Panc1 (cell line): ENCODE data around the gene CRTC1. TPM values are rescaled to one million over a fixed set of nuclear protein-coding genes. Genes with fewer than 3 reads are reported as not detected.

Experiments used
- ATAC-seq: fragments of 200-7000 bp; cut with Tn5 transposase; 2 replicates; pipeline ENCODE4 v1.9.1; 2020; ENCODE audit warnings: mild to moderate bottlenecking, moderate library complexity
- BruUV-seq: library from RNA; stranded (reverse); fragments of 400-500 nt; replicated peaks from 2 replicates; lab custom pipeline; 2021; lab: Mats Ljungman, UMichigan
- CTCF ChIA-PET: fragments of 300-600 bp; sonication (Branson Sonifier 250); formaldehyde crosslinking; loops from one replicate; lab custom pipeline; 2022; ENCODE audit warnings: antibody characterized with exemption; lab: Charles Lee
- POLR2A ChIA-PET: fragments of 300-600 bp; sonication (Branson Sonifier 250); formaldehyde crosslinking; loops from one replicate; lab custom pipeline; 2022; ENCODE audit warnings: antibody characterized with exemption; lab: Charles Lee
- DNase-seq: peaks from one replicate; pipeline ENCODE4 v3.0.0-alpha.2; 2010; ENCODE audit warnings: low read depth, low spot score
- H3K27ac ChIP-seq: 2 replicates; pipeline ENCODE4 v1.5.1; 2011; ENCODE audit warnings: mild to moderate bottlenecking, low read length, inconsistent platforms
- H3K27me3 ChIP-seq: fragments of 200-500 bp; sonication (Bioruptor generic); 2 replicates; pipeline ENCODE4 v1.6.0; 2014; ENCODE audit warnings: low read length, inconsistent platforms; ENCODE audit not compliant: control insufficient read depth, insufficient read depth
- H3K36me3 ChIP-seq: fragments of 200-500 bp; sonication (Bioruptor generic); 2 replicates; pipeline ENCODE4 v1.5.1; 2014; ENCODE audit warnings: inconsistent platforms, mild to moderate bottlenecking, low read length, moderate library complexity; ENCODE audit not compliant: control insufficient read depth, insufficient read depth
- H3K4me1 ChIP-seq: 2 replicates; pipeline ENCODE4 v1.5.1; 2011; ENCODE audit warnings: inconsistent platforms, mild to moderate bottlenecking, low read length, moderate library complexity; ENCODE audit not compliant: control insufficient read depth, insufficient read depth
- H3K4me3 ChIP-seq, 2 experiments: 2 replicates each; pipeline ENCODE4 v1.5.1; 2011 to 2012; ENCODE audit warnings: low read depth in 2 of 2, low read length in 2 of 2, mild to moderate bottlenecking in 2 of 2, inconsistent platforms in 1 of 2, moderate library complexity in 1 of 2
- H3K9me3 ChIP-seq: fragments of 200-500 bp; sonication (Bioruptor generic); 2 replicates; pipeline ENCODE4 v1.5.1; 2014; ENCODE audit warnings: low read depth, mild to moderate bottlenecking, inconsistent platforms, low read length, moderate library complexity; ENCODE audit not compliant: control insufficient read depth, insufficient read depth
- CTCF ChIP-seq: fragments of 450-650 bp; IDR thresholded peaks from 2 replicates; pipeline ENCODE4 v1.5.1; 2017; ENCODE audit warnings: mild to moderate bottlenecking
- POLR2AphosphoS5 ChIP-seq: IDR thresholded peaks from 2 replicates; pipeline ENCODE4 v1.6.1; 2012; ENCODE audit warnings: mild to moderate bottlenecking, low read depth, low read length, moderate library complexity
- REST ChIP-seq, 2 experiments: IDR thresholded peaks; 2 replicates each; pipeline ENCODE4 v1.6.1; 2011 to 2012; ENCODE audit warnings: low read depth in 2 of 2, control low read depth in 1 of 2, low read length in 1 of 2, mild to moderate bottlenecking in 1 of 2, moderate library complexity in 1 of 2; ENCODE audit not compliant: insufficient read depth in 1 of 2
- SIN3A ChIP-seq: IDR thresholded peaks from 2 replicates; pipeline ENCODE4 v1.6.1; 2012; ENCODE audit warnings: low read depth, mild to moderate bottlenecking, low read length, moderate library complexity, borderline replicate concordance; ENCODE audit not compliant: insufficient read depth
- TCF7L2 ChIP-seq: IDR thresholded peaks from 2 replicates; pipeline ENCODE4 v1.6.1; 2011; ENCODE audit warnings: mild to moderate bottlenecking, low read depth, low read length, inconsistent platforms
- in situ Hi-C: cut with HindIII; loops from 2 replicates; pipeline ENCODE4 v1.10.0; 2016; ENCODE audit warnings: low sequenced_read_pairs, low pct_unique_long_range_greater_than_20kb
- intact Hi-C: fragments of 100-400 bp; cut with micrococcal nuclease; formaldehyde crosslinking; loops from one replicate; pipeline ENCODE4 v1.10.0; 2022; ENCODE audit not compliant: unreplicated experiment
- total RNA-seq: library from RNA; stranded (reverse); gene quantifications from one replicate; pipeline ENCODE4 v1.2.1, GENCODE V29; 2021; ENCODE audit not compliant: unreplicated experiment

CRTC1 gene
- total RNA-seq, 1 experiment from 2014 or later, result 18.2 TPM

- no peaks in the 10 kb centered on the region for H3K4me1 ChIP-seq
- H3K27me3 ChIP-seq, result no peaks in the 10 kb centered on the region
- TF ChIP-seq REST (IDR thresholded peaks at IDR 0.05; ENCODE audit: insufficient read depth in 1 of 2, low read depth in 2 of 2, low read length in 1 of 2), result no peak
- no peak for TF ChIP-seq POLR2AphosphoS5
- no peak for TF ChIP-seq SIN3A
- TF ChIP-seq CTCF, result no peak
- TF ChIP-seq TCF7L2, result no peak
- intact Hi-C loops, result no loop called here
- CTCF ChIA-PET, result no interaction called here
- in situ Hi-C loops, result no loop called here
- DNase-seq, result no peak
- no peak for ATAC-seq
- no peaks in the 10 kb centered on the region for H3K9me3 ChIP-seq
- H3K27ac ChIP-seq, result no peak overlapping the region
- no peaks in the 10 kb centered on the region for H3K36me3 ChIP-seq
- POLR2A ChIA-PET, result no interaction called here
- BruUV-seq, result no TSS peak
- no peak overlapping the region for H3K4me3 ChIP-seq
Observed at GRCh38 chr19:18751571-18751970, 68.1 kb downstream of the CRTC1 start.

GRCh38 chr19:18754501-18754900, 71.0 kb downstream of the CRTC1 start:
- H3K27me3 ChIP-seq, result no peaks in the 10 kb centered on the region
- H3K4me1 ChIP-seq, result no peaks in the 10 kb centered on the region
- ATAC-seq (no peak), DNase-seq (no peak)
- intact Hi-C loops (no loop called here), in situ Hi-C loops (no loop called here)
- ChIA-PET CTCF (no interaction called here), POLR2A (interaction anchor here (0.5 kb wide), 1 partner anchor 32 kb away, joined by 3 read pairs; no protein-coding TSS in a partner anchor)
- no peak overlapping the region for H3K27ac ChIP-seq
- no peak overlapping the region for H3K4me3 ChIP-seq
- TF ChIP-seq POLR2AphosphoS5, result no peak
- TF ChIP-seq REST (IDR thresholded peaks at IDR 0.05; ENCODE audit: insufficient read depth in 1 of 2, low read depth in 2 of 2, low read length in 1 of 2), result no peak
- TF ChIP-seq TCF7L2, result no peak
- no peak for TF ChIP-seq SIN3A
- TF ChIP-seq CTCF, result no peak
- no peaks in the 10 kb centered on the region for H3K9me3 ChIP-seq
- BruUV-seq, result no TSS peak
- no peaks in the 10 kb centered on the region for H3K36me3 ChIP-seq
